ENCODE results near the gene NR3C2. TPM values are rescaled to one million over a fixed set of nuclear protein-coding genes. Genes with fewer than 3 reads are reported as not detected.

The NR3C2 gene
- polyA plus RNA-seq, 1 of the 3 experiments (the other 2 are of a cell fraction) = 0.02 TPM

GRCh38 chr4:148353571-148353970, 88.6 kb downstream of the NR3C2 start (continued):
- no peak for TF ChIP-seq FOSL2 (IDR thresholded peaks at IDR 0.05; ENCODE audit: borderline replicate concordance, low read depth)
- TF ChIP-seq TCF12 (IDR thresholded peaks at IDR 0.05) = no peak
- TF ChIP-seq NFIC (IDR thresholded peaks at IDR 0.05; ENCODE audit: borderline replicate concordance) = no peak
- no peak for TF ChIP-seq RCOR1 (IDR thresholded peaks at IDR 0.05; ENCODE audit: low read length)
- TF ChIP-seq SMC3 (IDR thresholded peaks at IDR 0.05; ENCODE audit: low read depth, low read length) = no peak

- H3K9ac ChIP-seq = no peak overlapping the region
- ChIA-PET CTCF (no interaction called here), POLR2A (no interaction called here)
- H3K4me2 ChIP-seq = no peak overlapping the region
- TF ChIP-seq ZBTB33 (IDR thresholded peaks at IDR 0.05; ENCODE audit: borderline replicate concordance, low read depth) (no peak), FOXJ3 (CRISPR knock-in tag; IDR thresholded peaks at IDR 0.05) (no peak), IRF3 (IDR thresholded peaks at IDR 0.05; ENCODE audit: low read depth, low read length) (no peak)
- H3K36me3 ChIP-seq (replicated peaks in 1 of 2; ENCODE audit: control insufficient read depth in 1 of 2, insufficient read depth in 2 of 2, low read length in 1 of 2) = no peaks in the 10 kb centered on the region
- H3K4me1 ChIP-seq (ENCODE audit: control insufficient read depth in 1 of 2, insufficient read depth in 2 of 2, low read depth in 1 of 2, low read length in 1 of 2) = no peaks in the 10 kb centered on the region; a peak in 2 of 4 replicates
- no peaks in the 10 kb centered on the region for H3F3A ChIP-seq (replicated peaks; ENCODE audit: insufficient read depth)
- WGBS (ENCODE audit: low lambda C conversion rate) = 30% methylated on average over 2 of the region's 2 CpGs
- no peak overlapping the region for H3K4me3 ChIP-seq (ENCODE audit: low read depth in 2 of 2, low read length in 1 of 2)
- no peak overlapping the region for H2AFZ ChIP-seq (ENCODE audit: low read depth)
- no peak overlapping the region for H3K27ac ChIP-seq (ENCODE audit: low read depth in 2 of 2, low read length in 1 of 2)
- H3K79me2 ChIP-seq (ENCODE audit: insufficient read depth) = no peaks in the 10 kb centered on the region
- no peaks in the 10 kb centered on the region for H3K27me3 ChIP-seq (ENCODE audit: insufficient read depth)
- no peaks in the 10 kb centered on the region for H4K20me1 ChIP-seq (ENCODE audit: insufficient read depth)
- H3K9me2 ChIP-seq = peaks cover 5% of the 10 kb centered on the region; the same call in 1 of the 2 replicates
- DNase-seq = no peak
- no peaks in the 10 kb centered on the region for H3K9me3 ChIP-seq
Observed at GRCh38 chr4:148349153-148349552, 93.1 kb downstream of the NR3C2 start.

GRCh38 chr4:148346657-148347056, 95.6 kb downstream of the NR3C2 start:
- H3K9ac ChIP-seq = no peak overlapping the region

More at GRCh38 chr4:148346657-148347056, 95.6 kb downstream of the NR3C2 start:
- Histone ChIP-seq H3K4me2 (no peak overlapping the region), H3F3A (replicated peaks; ENCODE audit: insufficient read depth) (no peaks in the 10 kb centered on the region), H4K20me1 (ENCODE audit: insufficient read depth) (no peaks in the 10 kb centered on the region), H3K36me3 (replicated peaks in 1 of 2; ENCODE audit: control insufficient read depth in 1 of 2, insufficient read depth in 2 of 2, low read length in 1 of 2) (no peaks in the 10 kb centered on the region), H3K4me3 (ENCODE audit: low read depth in 2 of 2, low read length in 1 of 2) (no peak overlapping the region), H3K79me2 (ENCODE audit: insufficient read depth) (no peaks in the 10 kb centered on the region), H3K4me1 (ENCODE audit: control insufficient read depth in 1 of 2, insufficient read depth in 2 of 2, low read depth in 1 of 2, low read length in 1 of 2) (no peaks in the 10 kb centered on the region; a peak in 2 of 4 replicates), H3K9me3 (no peaks in the 10 kb centered on the region), H2AFZ (ENCODE audit: low read depth) (no peak overlapping the region), H3K9me2 (peaks cover 5% of the 10 kb centered on the region; the same call in 1 of the 2 replicates), H3K27me3 (ENCODE audit: insufficient read depth) (no peaks in the 10 kb centered on the region), H3K27ac (ENCODE audit: low read depth in 2 of 2, low read length in 1 of 2) (no peak overlapping the region)
- TF ChIP-seq GABPA (IDR thresholded peaks at IDR 0.05; ENCODE audit: low read depth) = no peak
- no peak for DNase-seq
- POLR2A ChIA-PET = no interaction called here
- CTCF ChIA-PET = no interaction called here
- 28% methylated on average over 2 of the region's 2 CpGs for WGBS (ENCODE audit: low lambda C conversion rate)

Measured in SK-N-SH (cell line).